Stromal cell of bone marrow (primary cell): ENCODE data around the gene HAUS7.

Experiments used
- DNase-seq: peaks from one replicate; pipeline ENCODE4 v3.0.0-alpha.2; 2012; ENCODE audit warnings: low read depth

HAUS7 gene

DNA sequence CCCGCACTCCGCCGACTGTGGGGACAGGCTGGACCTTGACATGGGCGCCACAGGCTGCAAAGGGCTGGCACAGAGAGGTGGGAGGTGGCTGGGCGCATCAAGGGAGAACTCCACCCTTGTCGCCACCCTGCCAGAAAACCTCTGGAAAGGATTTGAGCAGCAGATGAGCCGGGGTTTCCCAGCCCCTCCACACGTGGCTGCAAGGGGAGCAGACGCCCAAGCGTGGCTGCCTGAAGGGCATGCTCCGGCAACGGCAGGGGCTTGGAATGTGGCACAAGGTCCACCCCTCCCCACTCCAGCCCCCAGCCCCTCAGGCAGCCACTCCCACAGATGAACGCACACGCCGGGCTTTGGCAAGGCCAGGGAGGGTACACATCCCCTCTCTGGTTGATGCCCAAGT lies 29.0 kb upstream of the HAUS7 start:
- no peak for DNase-seq

DNA sequence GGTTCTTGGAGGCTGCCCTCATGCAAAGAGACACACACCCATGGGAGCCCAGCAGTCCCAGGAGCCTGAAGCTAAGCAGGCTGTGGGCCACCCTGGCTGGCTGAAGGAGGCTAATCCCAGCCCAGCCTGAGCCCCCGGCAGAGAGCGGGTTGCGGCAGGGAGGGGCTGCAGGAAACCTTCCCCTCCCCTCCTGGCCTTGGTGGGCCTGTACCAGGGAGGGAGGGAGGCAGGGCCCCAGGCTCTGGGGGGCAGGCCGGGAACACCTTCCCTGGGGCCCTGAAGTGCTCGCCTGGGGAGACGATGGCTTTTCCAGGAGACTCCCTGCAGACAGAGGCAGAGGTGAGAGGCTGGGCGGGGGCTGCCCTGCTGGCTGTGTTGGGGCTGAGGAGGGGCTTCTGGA lies 28.1 kb upstream of the HAUS7 start:
- DNase-seq, result no peak

DNA sequence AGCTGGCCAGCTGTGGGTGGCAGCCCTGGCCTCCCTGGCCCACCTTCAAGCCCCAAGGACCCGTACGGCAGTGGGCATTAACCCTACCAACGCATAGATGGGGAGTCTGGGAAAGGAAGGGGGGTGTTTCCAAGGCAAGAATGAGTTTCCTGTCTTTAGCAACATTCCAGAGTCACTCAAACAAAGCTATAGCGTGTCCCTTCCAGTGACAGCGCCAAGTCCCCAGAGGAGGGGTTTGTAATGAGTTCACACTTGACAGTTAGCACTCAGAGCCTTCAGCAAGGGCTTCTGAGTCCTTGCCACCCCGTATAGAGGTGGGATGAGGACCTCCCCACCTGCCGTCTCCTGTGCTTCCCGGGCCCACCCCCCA lies 26.2 kb upstream of the HAUS7 start:
- no peak for DNase-seq

DNA sequence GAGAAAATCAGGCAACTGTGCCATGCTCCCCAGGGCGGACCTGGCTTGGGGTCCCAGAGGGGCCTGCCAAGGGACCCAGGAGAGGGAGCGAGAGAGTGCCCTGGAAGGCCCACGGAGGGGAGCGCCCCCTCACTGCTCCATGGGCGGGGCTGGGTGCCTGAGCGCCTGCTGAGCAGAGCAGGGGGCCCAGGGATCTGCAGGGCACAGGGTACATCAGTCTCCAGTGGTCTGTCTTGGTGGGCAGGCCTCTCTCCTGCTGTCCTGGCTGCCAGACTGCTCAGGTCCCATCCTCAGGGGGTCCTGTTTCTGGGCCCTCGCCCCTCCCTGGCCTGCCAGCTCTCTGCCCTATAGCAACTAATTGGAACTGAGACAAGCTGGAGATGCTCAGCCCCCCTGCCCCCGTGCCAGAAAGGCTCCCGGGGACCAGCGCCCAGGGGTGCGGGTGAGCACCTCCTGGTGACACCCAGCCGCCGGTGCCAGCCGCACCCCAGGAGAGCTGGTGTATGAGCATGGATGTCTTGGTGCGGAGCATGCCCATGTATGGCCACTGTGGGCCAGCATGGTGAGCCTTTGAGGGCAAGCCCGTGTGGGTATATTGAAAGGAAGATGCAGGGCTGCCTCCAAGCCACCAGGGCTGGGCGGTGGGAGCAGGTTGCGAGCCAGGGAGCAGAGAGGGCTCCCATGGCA lies 25.7 kb upstream of the HAUS7 start:
- no peak for DNase-seq

DNA sequence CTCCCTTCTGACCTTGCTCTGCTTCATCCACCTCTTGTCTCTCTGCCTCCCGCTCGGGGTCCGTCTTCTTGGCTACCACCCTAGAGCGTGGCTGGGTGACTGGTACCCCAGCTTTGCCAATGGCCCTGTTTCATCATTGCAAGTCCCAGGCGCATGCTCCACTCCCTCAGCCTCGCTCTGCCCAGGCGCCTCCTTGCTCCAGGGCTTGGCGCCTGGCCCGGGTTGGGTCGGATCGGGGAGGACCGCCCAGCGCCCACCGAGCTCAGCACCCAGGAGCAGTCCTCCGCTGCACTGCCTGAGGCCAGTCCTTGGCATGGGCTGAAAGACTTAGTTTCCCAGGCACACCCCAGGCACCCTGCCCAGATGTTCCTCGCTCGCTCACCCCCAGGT lies 25.0 kb upstream of the HAUS7 start:
- DNase-seq, result no peak

DNA sequence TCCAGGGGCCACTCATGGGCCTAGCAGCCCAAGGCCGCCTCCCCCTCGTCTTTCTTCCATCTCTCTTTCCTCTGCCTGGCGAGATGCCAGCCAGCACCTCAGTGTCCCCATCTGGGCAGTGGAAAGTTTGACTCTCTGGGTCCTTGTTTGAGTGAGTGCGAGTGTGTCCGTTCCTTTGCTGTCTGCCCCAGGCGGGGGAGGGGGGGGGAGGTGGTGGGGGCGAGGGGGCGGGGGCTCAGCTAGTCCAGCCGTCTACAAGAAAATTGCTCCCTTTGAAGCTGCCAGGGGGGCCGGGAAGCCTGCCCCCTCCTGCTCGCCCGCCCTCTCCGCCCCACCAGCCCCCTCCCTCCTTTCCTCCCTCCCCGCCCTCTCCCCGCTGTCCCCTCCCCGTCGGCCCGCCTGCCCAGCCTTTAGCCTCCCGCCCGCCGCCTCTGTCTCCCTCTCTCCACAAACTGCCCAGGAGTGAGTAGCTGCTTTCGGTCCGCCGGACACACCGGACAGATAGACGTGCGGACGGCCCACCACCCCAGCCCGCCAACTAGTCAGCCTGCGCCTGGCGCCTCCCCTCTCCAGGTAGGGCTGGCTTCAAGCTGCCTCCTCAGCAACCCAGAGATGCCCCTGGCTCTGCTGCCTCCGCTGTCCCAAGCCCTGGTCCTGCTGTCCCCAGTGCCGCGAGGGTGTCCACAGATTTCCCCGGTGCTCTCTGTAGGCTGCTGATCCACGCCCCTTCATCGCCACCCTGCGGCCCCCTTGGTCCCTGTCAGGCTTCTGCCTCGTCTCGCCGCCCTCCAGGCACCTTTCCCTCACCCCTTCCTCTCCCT lies 24.4 kb upstream of the HAUS7 start, which contains the start of gene BGN:
Gene BGN (plus strand): TSS at position 440 of the 821 bp plus-strand sequence. CDS start 9,652 bp downstream, outside the sequence.
- no peak for DNase-seq

DNA sequence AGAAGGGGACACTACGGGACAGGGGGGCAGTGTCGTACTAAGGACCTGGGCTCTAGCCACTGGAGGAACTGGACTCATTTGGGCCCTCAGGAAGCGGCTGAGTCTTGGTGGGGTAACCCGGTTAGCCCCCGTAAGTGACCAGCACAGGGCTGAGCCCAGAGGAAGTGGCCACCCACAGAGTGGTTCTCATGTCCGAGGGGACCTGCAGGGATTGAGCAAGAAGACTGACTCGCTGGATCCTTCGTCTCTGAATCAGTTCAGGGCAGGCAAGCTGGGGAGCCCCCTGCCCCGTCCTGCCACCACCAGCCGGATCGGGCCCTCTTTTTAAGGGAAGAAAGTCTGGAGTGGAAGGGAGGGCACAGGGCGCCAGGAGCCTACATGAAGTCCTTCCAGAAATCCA lies 23.7 kb upstream of the HAUS7 start:
- DNase-seq, result no peak

DNA sequence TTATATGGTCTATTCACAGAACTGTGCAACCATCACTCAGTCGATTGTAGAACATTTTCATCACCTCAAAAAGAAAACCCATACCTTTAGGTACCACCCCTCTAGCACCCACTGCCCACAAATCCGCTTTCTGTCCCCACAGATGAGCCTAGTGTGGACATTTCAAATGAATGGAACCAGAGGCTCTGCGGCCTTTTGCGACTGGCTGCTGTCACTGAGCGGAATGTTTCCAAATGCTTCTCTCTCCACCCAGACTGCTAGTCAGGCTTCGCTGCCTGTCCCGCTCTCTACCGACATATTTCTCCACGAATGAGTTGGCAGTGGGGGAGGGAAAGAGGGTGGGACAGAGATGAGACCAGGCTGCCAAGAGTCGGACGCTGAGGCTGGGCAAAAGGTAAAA lies 22.7 kb upstream of the HAUS7 start:
- DNase-seq, result no peak

DNA sequence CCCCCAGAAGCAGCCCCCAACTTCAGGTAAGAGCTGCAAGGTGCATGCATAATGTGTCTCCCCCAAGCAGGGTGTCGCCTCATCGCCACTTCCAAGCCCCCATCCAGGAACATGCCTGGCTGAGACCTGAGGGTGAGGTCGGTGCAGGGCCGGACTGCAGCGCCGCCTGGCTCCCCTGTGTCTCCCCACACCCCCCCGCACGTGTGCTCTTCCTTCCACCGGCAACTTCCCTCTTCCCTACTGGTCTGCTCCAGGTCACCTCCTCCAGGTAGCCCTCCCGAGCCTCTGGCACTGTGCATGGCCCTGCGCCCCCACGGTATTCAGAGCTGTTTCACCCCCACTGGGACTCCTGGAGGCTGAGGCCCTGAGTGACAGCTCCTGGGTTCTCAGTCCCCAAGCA lies 22.2 kb upstream of the HAUS7 start:
- DNase-seq, result no peak

DNA sequence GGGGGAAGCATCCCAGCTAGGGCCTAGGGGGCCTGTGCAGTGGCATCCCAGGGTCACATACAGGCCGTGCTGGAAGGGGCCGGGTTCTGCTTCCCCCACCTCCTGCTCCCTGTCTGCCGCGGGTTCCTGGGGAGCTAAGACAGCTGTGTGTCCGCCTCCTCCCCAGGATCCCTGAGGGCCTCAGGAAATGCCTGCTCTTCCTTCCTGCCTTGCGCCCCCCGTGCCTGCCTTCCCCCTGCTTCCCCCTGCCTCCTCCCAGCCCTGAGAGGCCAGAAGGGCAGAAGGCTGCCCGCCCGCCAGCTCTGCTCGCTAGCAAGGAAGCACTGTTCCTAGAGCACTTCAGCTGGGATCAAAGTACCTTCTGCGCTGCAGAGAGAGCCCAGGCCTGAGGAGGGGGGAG lies 21.5 kb upstream of the HAUS7 start:
- no peak for DNase-seq

DNA sequence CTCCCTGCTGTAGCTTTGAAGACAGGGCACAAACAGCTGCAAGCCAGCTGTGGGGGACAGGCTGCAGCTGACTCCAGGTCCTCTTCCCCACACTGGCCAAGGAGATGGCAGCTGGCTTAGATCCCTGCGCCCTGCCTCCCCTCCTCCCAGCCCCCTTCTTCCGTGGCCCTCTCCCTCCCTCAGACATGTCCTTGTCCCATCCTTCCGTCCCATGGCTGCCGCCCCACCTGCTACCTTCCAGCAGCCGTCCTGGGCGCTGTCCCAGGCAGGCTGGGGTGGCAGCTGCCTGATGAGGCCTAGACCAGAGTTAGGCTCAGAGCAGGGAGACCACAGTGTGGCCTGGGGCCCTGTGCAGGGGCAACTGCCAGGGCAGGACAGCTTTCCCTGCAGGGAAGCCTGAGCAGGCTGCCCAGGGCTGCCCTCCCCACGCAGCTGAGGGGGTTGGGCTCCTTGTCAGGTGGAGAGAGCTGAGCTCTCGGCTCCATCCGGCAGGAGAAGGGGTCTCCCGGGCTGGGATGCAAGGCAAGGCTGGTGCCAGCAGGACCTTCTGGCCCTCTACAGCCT lies 21.1 kb upstream of the HAUS7 start:
- DNase-seq, result no peak

DNA sequence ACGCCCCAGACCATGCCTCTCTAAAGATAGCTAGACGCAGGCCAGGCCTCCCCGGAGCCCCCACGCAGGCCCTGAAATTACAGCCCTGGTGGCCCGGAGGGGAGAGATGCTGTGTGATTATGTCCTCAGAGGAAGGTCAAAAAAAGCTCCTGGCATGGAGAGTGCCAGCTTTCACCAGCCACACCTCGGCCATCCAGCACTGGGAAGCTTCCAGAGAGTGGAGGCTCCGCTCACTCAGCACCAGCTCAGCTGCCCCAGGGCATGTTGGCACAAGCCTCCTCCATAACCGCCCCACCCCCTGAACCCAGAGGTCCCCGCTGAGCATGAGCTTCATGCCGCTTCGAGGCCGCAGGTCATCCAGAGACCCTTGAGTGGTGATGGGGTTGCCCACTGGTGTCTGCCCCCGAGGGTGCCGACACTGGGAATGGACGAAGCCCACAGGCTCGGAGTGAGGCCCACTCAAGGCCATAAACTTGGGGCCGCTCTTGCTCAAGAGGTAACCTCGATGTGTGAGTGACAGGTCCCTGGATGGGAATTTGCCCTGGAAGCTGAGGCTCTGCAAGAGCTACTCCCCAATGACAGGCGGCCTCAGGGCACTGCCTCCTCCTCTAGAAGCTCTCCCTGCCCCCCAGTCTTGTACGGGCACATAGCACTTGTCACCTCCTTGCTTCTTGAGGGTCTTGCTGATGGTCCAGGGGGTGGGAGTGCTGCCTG lies 20.0 kb upstream of the HAUS7 start:
- no peak for DNase-seq

DNA sequence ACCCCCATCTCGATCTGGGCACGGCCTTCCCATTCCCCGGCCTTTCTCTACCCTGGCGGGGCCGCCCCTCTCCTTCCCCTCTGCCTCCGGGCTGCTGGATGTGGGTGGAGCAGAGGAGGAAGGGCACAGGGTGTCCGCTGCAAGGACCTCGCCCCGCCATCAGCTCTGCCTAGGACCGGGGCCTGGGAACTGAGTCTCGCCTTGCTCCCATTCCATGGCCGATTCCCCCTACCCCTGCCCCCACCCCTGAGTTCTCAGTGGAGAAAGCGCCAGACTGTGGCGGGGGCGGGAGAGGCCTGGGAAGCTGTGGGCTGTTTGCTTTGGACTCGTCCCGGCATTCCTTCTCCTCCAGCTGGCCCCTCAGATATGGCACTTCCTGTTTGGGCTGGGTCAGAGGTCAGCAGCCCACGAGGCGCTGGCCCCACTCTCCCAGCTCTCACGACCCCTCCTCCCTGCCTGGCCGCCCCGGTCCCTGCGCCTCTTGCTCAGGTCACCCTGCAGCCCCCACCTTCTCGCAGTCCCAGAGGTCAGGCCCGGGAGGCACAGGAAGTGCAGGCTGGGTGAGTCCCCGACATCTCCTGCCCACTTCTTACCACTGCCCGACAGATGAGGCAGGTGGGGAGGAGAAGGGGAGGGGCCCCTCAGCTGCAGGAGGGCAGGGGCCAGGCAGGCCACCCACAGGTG lies 18.0 kb upstream of the HAUS7 start:
- DNase-seq, result no peak

DNA sequence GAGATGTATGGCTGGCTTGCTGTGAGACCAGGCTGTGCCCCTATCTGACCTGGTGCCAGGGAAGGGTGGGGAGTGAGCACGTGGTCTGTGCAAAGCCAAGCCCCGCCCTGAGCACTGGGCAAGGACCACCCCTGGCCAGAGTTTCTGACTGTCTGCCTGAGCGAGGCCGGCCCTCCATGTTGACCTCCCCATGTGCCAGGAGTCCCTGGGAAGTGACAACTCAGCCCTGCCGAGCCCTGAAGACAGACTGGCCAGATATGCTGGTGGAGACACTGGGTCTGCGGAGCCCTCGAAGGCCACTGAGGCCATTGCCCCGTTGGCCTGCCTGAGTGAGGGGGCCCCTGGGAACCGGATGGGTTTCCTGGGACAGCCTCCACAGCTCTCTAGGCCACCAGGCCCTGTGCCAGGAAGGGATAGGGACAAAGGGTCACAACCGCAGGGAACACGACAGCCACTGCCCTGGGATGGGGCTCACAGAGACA lies 17.3 kb upstream of the HAUS7 start:
- no peak for DNase-seq

DNA sequence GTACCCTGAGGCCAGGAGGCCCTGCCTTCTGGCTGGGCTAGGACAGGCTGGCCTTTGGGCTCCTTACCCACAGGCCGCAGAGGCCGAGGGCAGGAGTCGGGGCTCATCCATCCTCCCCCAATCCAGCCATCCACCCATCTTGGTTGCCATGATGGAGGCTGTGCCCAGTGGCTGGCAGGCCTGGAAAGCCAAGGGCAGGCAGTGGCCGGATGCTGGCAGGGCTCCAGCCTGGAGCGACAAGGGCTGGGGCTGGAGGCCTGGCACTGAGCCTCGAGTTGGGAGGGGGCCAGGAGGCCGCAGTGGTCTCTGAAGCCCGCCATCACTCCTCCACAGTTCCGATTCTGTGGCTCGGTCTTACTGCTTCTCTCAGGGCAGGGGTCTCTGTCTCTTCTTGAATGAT lies 15.8 kb upstream of the HAUS7 start:
- no peak for DNase-seq

DNA sequence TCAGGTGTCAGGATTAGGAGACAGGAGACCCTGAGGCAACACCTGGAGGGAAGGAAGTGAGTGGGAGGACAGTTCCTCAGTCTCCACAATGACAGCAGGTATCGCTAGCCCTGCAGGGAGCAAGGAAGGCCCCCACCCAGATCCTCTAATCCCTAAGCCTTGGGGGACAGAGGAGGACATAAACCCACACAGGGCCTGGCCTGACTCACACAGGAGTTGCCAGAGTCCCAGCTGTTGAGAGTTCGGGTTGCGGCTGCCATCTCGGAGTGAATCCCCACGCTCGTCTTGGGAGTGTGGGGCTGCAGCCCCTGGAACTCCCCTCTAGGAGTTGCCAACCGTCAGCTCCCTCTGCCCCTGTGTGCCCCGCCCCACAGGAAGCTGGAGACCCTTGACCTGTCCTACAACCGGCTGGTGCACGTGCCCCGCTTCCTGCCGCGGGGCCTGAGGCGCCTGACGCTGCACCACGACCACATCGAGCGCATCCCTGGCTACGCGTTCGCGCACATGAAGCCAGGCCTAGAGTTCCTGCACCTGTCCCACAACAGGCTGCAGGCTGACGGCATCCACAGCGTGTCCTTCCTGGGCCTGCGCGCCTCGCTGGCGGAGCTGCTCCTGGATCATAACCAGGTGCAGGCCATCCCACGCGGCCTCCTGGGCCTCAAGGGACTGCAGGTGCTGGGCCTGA lies 15.2 kb upstream of the HAUS7 start:
- DNase-seq, result no peak

DNA sequence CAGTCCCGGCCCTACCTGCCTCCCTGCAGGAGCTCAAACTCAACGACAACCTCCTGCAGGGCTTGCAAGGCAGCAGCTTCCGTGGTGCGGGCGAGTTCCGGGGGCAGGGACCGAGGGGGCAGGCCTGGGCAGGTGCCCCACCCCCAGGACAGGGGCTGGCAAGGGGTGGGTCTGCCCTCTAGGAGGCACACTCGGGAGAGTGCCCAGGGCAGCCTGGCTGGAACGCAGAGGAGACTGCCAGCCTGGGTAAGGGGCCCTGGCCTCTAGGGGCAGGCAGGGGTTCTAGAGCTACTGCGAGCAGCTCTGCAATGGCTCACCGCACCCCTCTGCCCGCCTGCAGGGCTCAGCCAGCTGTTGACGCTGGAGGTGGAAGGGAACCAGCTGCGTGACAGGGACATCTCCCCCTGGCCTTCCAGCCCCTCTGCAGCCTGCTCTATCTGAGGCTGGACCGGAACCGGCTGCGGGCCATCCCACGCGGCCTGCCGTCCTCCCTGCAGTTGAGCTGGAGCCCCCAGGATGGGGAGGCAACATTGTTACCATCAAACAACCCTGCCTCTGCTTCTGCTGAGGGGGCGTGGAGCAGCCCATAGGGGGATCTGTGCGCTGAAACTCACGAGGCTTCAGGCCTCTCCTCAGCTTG lies 12.1 kb upstream of the HAUS7 start:
- DNase-seq, result no peak

DNA sequence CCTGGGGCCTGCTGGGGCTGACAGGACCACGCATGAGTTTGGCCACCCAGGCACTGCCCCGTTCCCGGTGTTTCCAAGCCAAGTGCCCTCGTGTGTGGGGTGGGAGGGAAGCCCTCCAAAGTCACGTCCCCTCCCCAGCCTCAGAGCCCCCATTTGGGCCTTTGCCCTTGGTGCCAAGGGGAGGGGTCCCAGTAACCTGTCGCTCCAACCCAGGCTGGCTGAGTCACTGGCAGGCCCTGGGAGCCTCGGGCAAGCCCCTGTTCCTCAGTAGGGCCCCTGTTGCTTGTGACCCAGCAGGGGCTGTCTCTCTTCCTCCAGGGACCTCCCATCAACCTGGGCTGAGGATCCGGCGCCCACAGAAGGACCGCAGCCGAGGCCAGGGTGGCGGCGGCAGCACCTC lies 10.7 kb upstream of the HAUS7 start:
- no peak for DNase-seq

DNA sequence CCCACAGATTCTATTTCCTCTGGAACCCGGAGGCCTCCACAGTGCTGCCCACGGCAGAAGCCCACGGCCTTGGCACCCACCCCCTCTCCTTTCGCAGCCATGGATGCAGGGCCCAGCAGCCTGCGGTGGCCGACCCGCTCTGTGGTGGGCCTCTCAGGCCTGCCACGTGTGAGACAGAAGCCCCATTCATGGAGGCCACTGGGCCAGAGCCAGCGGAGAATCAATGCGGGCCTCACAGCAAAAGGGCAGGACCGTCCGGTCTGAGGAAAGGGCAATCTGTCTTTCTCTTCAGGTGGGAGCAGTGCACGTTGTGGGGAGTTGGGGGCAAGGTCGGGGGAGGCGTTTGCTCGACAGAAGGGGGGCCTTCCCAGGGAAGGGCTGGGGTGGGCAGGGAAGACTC lies 8.4 kb upstream of the HAUS7 start:
- DNase-seq, result no peak

DNA sequence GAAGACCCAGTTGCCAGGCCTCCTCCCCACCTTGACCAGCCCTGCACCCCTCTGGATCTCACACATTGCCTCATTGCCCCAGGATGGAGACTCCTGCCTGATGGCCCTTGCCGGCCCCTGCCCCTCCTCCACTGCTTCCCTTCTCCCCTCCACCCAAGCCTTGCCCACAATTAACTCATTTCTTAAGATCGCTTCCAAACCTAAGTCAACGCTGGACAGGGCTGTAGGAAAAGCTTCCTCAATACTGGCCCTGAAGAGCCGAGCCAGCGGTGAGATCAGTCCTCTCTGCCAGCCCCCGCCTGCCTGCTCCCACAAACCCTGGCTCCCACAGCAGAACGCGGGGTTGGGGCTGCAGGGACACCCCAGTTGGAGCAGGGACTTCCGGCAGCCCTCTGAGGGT lies 7.5 kb upstream of the HAUS7 start:
- DNase-seq, result no peak

DNA sequence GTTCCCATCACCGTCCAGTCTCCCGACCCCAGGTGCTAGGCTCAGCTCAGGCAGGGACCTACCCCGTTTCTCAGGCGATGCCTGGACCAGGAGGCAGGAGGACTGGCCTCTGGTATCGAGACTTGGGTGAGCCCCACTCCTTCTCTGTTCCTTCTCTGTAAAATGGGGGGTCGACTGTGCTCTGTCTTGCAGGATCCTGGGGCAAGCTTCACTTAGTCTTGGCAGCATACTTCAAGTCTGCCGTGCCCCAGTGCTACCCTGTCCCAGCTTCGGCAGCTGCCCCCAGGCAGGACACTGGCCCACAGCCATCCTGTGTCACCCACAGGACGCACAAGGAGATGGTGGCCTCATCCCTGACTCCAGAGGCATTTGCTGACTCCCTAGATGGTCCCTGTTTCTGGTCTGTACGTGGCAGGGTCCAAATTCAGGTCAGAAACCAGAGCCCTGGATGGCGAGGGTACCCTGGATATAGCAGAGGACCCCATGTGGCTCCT lies 7.0 kb upstream of the HAUS7 start:
- DNase-seq, result no peak
